Activated naive CD8-positive, alpha-beta T cell treated with anti-CD3 and anti-CD28 coated beads for 36 hours (primary cell): Measurements from ENCODE around the gene MX2. TPM values are rescaled to one million over a fixed set of nuclear protein-coding genes. Genes with fewer than 3 reads are reported as not detected.

Experiments
- DNase-seq: peaks from one replicate; pipeline ENCODE4 v3.0.0; 2021
- H3K27ac Mint-ChIP-seq: one replicate; pipeline ENCODE4 v1.8.0; 2022; ENCODE audit warnings: mild to moderate bottlenecking, moderate library complexity, mixed read lengths
- H3K27me3 Mint-ChIP-seq: one replicate; pipeline ENCODE4 v1.8.0; 2022; ENCODE audit warnings: mild to moderate bottlenecking, mixed read lengths
- H3K36me3 Mint-ChIP-seq: one replicate; pipeline ENCODE4 v1.8.0; 2021; ENCODE audit warnings: mild to moderate bottlenecking, mixed read lengths
- H3K4me1 Mint-ChIP-seq: one replicate; pipeline ENCODE4 v1.8.0; 2021; ENCODE audit warnings: mixed read lengths
- H3K4me3 Mint-ChIP-seq: one replicate; pipeline ENCODE4 v1.8.0; 2022; ENCODE audit warnings: mild to moderate bottlenecking, moderate library complexity, mixed read lengths
- H3K9me3 Mint-ChIP-seq: one replicate; pipeline ENCODE4 v1.8.0; 2022; ENCODE audit warnings: mixed read lengths
- total RNA-seq, 2 experiments: library from RNA; stranded (reverse); gene quantifications; one replicate each; pipeline ENCODE4 v1.2.3, GENCODE V29; 2021

The MX2 gene
- total RNA-seq, 2 experiments from 2014 or later: 30.2 to 31.3 TPM

- no peaks in the 10 kb centered on the region for H3K4me1 Mint-ChIP-seq
- H3K4me3 Mint-ChIP-seq: no peak overlapping the region
- no peaks in the 10 kb centered on the region for H3K27me3 Mint-ChIP-seq
- no peak for DNase-seq
- peaks cover 54% of the 10 kb centered on the region for H3K36me3 Mint-ChIP-seq
- H3K9me3 Mint-ChIP-seq: peaks cover 13% of the 10 kb centered on the region
- no peak overlapping the region for H3K27ac Mint-ChIP-seq
Observed at GRCh38 chr21:41435706-41436105, 73.9 kb downstream of the MX2 start.

GRCh38 chr21:41437729-41438128, 75.9 kb downstream of the MX2 start:
- Mint-ChIP-seq H3K36me3 (peaks cover 45% of the 10 kb centered on the region), H3K9me3 (peaks cover 13% of the 10 kb centered on the region), H3K27ac (no peak overlapping the region), H3K4me1 (no peaks in the 10 kb centered on the region), H3K4me3 (no peak overlapping the region), H3K27me3 (no peaks in the 10 kb centered on the region)
- no peak for DNase-seq

GRCh38 chr21:41438425-41439113, 76.7 kb downstream of the MX2 start:
- Mint-ChIP-seq H3K4me3 (no peak overlapping the region), H3K36me3 (peaks cover 41% of the 10 kb centered on the region), H3K9me3 (peaks cover 9% of the 10 kb centered on the region), H3K27me3 (no peaks in the 10 kb centered on the region), H3K27ac (no peak overlapping the region), H3K4me1 (no peaks in the 10 kb centered on the region)
- DNase-seq: no peak

- H3K4me1 Mint-ChIP-seq: no peaks in the 10 kb centered on the region
- no peak overlapping the region for H3K27ac Mint-ChIP-seq
- H3K27me3 Mint-ChIP-seq: no peaks in the 10 kb centered on the region
- peaks cover 37% of the 10 kb centered on the region for H3K36me3 Mint-ChIP-seq
- no peak overlapping the region for H3K4me3 Mint-ChIP-seq
- peaks cover 9% of the 10 kb centered on the region for H3K9me3 Mint-ChIP-seq
- no peak for DNase-seq
Observed at GRCh38 chr21:41439248-41439647, 77.4 kb downstream of the MX2 start.

GRCh38 chr21:41441546-41441945, 79.7 kb downstream of the MX2 start:
- Mint-ChIP-seq H3K27ac (no peak overlapping the region), H3K36me3 (peaks cover 22% of the 10 kb centered on the region), H3K4me1 (no peaks in the 10 kb centered on the region), H3K4me3 (no peak overlapping the region), H3K27me3 (no peaks in the 10 kb centered on the region), H3K9me3 (no peaks in the 10 kb centered on the region)
- no peak for DNase-seq

- Mint-ChIP-seq H3K27ac (peak overlapping the region; percentile 58), H3K27me3 (no peaks in the 10 kb centered on the region), H3K4me1 (no peaks in the 10 kb centered on the region), H3K9me3 (no peaks in the 10 kb centered on the region), H3K4me3 (no peak overlapping the region), H3K36me3 (peaks cover 23% of the 10 kb centered on the region)
- no peak for DNase-seq
Observed at GRCh38 chr21:41442481-41443186, 80.8 kb downstream of the MX2 start.

GRCh38 chr21:41443562-41443961, 81.7 kb downstream of the MX2 start:
- Mint-ChIP-seq H3K36me3 (peaks cover 23% of the 10 kb centered on the region), H3K4me1 (no peaks in the 10 kb centered on the region), H3K27me3 (no peaks in the 10 kb centered on the region), H3K4me3 (no peak overlapping the region), H3K9me3 (no peaks in the 10 kb centered on the region), H3K27ac (no peak overlapping the region)
- DNase-seq: no peak

GRCh38 chr21:41444703-41445464, 83.1 kb downstream of the MX2 start:
- no peak overlapping the region for H3K4me3 Mint-ChIP-seq
- H3K27ac Mint-ChIP-seq: no peak overlapping the region
- H3K9me3 Mint-ChIP-seq: no peaks in the 10 kb centered on the region
- DNase-seq: no peak
- H3K4me1 Mint-ChIP-seq: no peaks in the 10 kb centered on the region
- H3K27me3 Mint-ChIP-seq: no peaks in the 10 kb centered on the region
- peaks cover 23% of the 10 kb centered on the region for H3K36me3 Mint-ChIP-seq

- Mint-ChIP-seq H3K9me3 (no peaks in the 10 kb centered on the region), H3K36me3 (peaks cover 25% of the 10 kb centered on the region), H3K4me1 (no peaks in the 10 kb centered on the region), H3K4me3 (no peak overlapping the region), H3K27ac (no peak overlapping the region), H3K27me3 (no peaks in the 10 kb centered on the region)
- DNase-seq: no peak
Observed at GRCh38 chr21:41445465-41445862, 83.6 kb downstream of the MX2 start.

GRCh38 chr21:41446586-41446985, 84.8 kb downstream of the MX2 start:
- Mint-ChIP-seq H3K9me3 (no peaks in the 10 kb centered on the region), H3K27me3 (no peaks in the 10 kb centered on the region), H3K4me3 (no peak overlapping the region), H3K4me1 (no peaks in the 10 kb centered on the region), H3K27ac (no peak overlapping the region), H3K36me3 (peaks cover 27% of the 10 kb centered on the region)
- no peak for DNase-seq

GRCh38 chr21:41447356-41447755, 85.5 kb downstream of the MX2 start:
- Mint-ChIP-seq H3K36me3 (peaks cover 25% of the 10 kb centered on the region), H3K4me1 (no peaks in the 10 kb centered on the region), H3K9me3 (no peaks in the 10 kb centered on the region), H3K27ac (no peak overlapping the region), H3K4me3 (no peak overlapping the region), H3K27me3 (no peaks in the 10 kb centered on the region)
- no peak for DNase-seq

GRCh38 chr21:41449613-41450012, 87.8 kb downstream of the MX2 start:
- Mint-ChIP-seq H3K4me1 (peaks cover 1% of the 10 kb centered on the region), H3K27me3 (no peaks in the 10 kb centered on the region), H3K36me3 (peaks cover 24% of the 10 kb centered on the region), H3K4me3 (no peak overlapping the region), H3K27ac (no peak overlapping the region), H3K9me3 (no peaks in the 10 kb centered on the region)
- no peak for DNase-seq

GRCh38 chr21:41451753-41452676, 90.2 kb downstream of the MX2 start:
- Mint-ChIP-seq H3K9me3 (no peaks in the 10 kb centered on the region), H3K27ac (no peak overlapping the region), H3K27me3 (no peaks in the 10 kb centered on the region), H3K36me3 (peaks cover 16% of the 10 kb centered on the region), H3K4me1 (peaks cover 1% of the 10 kb centered on the region), H3K4me3 (no peak overlapping the region)
- DNase-seq: no peak

GRCh38 chr21:41453198-41453597, 91.4 kb downstream of the MX2 start:
- Mint-ChIP-seq H3K27ac (no peak overlapping the region), H3K9me3 (no peaks in the 10 kb centered on the region), H3K4me3 (no peak overlapping the region), H3K27me3 (no peaks in the 10 kb centered on the region), H3K36me3 (peaks cover 10% of the 10 kb centered on the region), H3K4me1 (peaks cover 1% of the 10 kb centered on the region)
- no peak for DNase-seq
